Ishikawa (cell line): ENCODE data around the gene MPI.

ENCODE experiments used
- CEBPB ChIP-seq: IDR thresholded peaks from 2 replicates; pipeline ENCODE4 v1.6.1; 2012
- CREB1 ChIP-seq: IDR thresholded peaks from 2 replicates; pipeline ENCODE4 v1.6.1; 2012; ENCODE audit warnings: low read depth
- EGR1 ChIP-seq: IDR thresholded peaks from 2 replicates; pipeline ENCODE4 v1.6.1; 2012
- EP300 ChIP-seq: IDR thresholded peaks from 2 replicates; pipeline ENCODE4 v1.6.1; 2012; ENCODE audit warnings: borderline replicate concordance
- FOXM1 ChIP-seq: IDR thresholded peaks from 2 replicates; pipeline ENCODE4 v1.6.1; 2012; ENCODE audit warnings: low read depth, borderline replicate concordance
- MAX ChIP-seq: IDR thresholded peaks from 2 replicates; pipeline ENCODE4 v1.6.1; 2012
- NFIC ChIP-seq: IDR thresholded peaks from 2 replicates; pipeline ENCODE4 v1.6.1; 2012
- RAD21 ChIP-seq: IDR thresholded peaks from 2 replicates; pipeline ENCODE4 v1.6.1; 2012; ENCODE audit warnings: low read depth
- REST ChIP-seq: IDR thresholded peaks from 2 replicates; pipeline ENCODE4 v1.6.1; 2012; ENCODE audit warnings: low read depth, mild to moderate bottlenecking
- TAF1 ChIP-seq: IDR thresholded peaks from 2 replicates; pipeline ENCODE4 v1.6.1; 2012; ENCODE audit warnings: low read depth, mild to moderate bottlenecking
- TCF12 ChIP-seq: IDR thresholded peaks from 2 replicates; pipeline ENCODE4 v1.6.1; 2012; ENCODE audit warnings: low read depth
- TEAD4 ChIP-seq: IDR thresholded peaks from 2 replicates; pipeline ENCODE4 v1.6.1; 2012
- USF1 ChIP-seq: IDR thresholded peaks from 2 replicates; pipeline ENCODE4 v1.6.1; 2012
- YY1 ChIP-seq: IDR thresholded peaks from 2 replicates; pipeline ENCODE4 v1.6.1; 2012; ENCODE audit warnings: low read depth
- ZBTB7A ChIP-seq: IDR thresholded peaks from 2 replicates; pipeline ENCODE4 v1.6.1; 2012; ENCODE audit warnings: low read depth

MPI gene

GRCh38 chr15:74873036-74873755 is 16.6 kb upstream of the MPI start, which contains the start of gene SCAMP2:
Gene SCAMP2 (minus strand): TSS chr15:74873365. CDS start chr15:74873255, 110 bp downstream.
- TF ChIP-seq MAX = peak; percentile 75; the same call in 1 of the 2 replicates
- no peak for TF ChIP-seq RAD21
- 0 out of 2 replicates have a peak, but pooled peaks have one; percentile 61 for TF ChIP-seq ZBTB7A
- TF ChIP-seq CREB1 = peak; percentile 60
- peak; percentile 80 for TF ChIP-seq TAF1
- no peak for TF ChIP-seq FOXM1
- TF ChIP-seq TCF12 = peak; percentile 66; the same call in 1 of the 2 replicates
- TF ChIP-seq NFIC = no peak
- TF ChIP-seq YY1 = no peak
- peak; percentile 9; the same call in 1 of the 2 replicates for TF ChIP-seq EGR1

- no peak for TF ChIP-seq MAX
- no peak for TF ChIP-seq TCF12
Observed at GRCh38 chr15:74873756-74874424, 16.0 kb upstream of the MPI start.

- TF ChIP-seq TCF12 (no peak), REST (no peak), RAD21 (no peak), ZBTB7A (no peak), TAF1 (no peak), MAX (no peak), EP300 (no peak), CREB1 (no peak), FOXM1 (no peak), YY1 (no peak), EGR1 (no peak), NFIC (no peak), CEBPB (no peak), USF1 (no peak), TEAD4 (no peak)
Observed at GRCh38 chr15:74878273-74878672, 11.6 kb upstream of the MPI start.

GRCh38 chr15:74882528-74882927 is 7.3 kb upstream of the MPI start:
- TF ChIP-seq NFIC (no peak), RAD21 (no peak), ZBTB7A (no peak)

GRCh38 chr15:74884428-74885223 is 5.2 kb upstream of the MPI start:
- no peak for TF ChIP-seq FOXM1
- no peak for TF ChIP-seq CREB1
- no peak for TF ChIP-seq CEBPB
- no peak for TF ChIP-seq ZBTB7A
- TF ChIP-seq REST = no peak
- TF ChIP-seq EGR1 = no peak
- TF ChIP-seq TAF1 = no peak
- no peak for TF ChIP-seq YY1
- TF ChIP-seq TEAD4 = no peak
- TF ChIP-seq USF1 = no peak
- TF ChIP-seq RAD21 = no peak
- no peak for TF ChIP-seq MAX
- TF ChIP-seq EP300 = no peak
- TF ChIP-seq NFIC = no peak
- TF ChIP-seq TCF12 = no peak
